D721Med (cell line): ENCODE data around the gene GOSR1.

ENCODE experiments used
- DNase-seq: peaks from one replicate; pipeline ENCODE4 v3.0.0; 2011; ENCODE audit warnings: low spot score; ENCODE audit not compliant: insufficient read length
- FAIRE-seq: peaks from 2 replicates; lab custom pipeline; 2011; peaks lifted over from hg19 to GRCh38; lab: Jason Lieb, UNC
- TF ChIP-seq, protein P1 (sequence below): IDR thresholded peaks from 2 replicates; pipeline ENCODE4 v1.5.1; 2012; ENCODE audit warnings: mild to moderate bottlenecking, control low read depth; ENCODE audit not compliant: insufficient read depth; ENCODE audit errors: missing control alignments

GOSR1 gene

DNA sequence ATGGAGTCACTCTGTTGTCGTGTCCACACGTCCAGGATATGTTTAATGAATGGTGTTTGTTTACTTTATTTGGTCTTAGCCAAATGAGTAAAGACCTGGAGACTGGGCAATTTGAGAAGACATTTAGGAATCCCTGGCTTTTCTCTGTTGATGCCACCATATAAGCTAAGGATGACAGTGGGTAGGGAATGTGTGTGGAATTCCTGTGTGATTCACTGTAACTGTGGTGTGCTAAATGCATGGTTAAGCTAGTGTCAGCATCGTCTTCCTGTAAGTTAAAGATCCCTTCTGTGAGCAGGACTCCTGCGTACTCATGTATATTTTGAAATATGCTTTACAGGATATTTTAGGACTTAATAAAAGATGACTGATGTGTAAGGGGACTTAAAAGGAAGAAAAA, 26.4 kb downstream of the GOSR1 start:
- TF ChIP-seq, protein P1, sequence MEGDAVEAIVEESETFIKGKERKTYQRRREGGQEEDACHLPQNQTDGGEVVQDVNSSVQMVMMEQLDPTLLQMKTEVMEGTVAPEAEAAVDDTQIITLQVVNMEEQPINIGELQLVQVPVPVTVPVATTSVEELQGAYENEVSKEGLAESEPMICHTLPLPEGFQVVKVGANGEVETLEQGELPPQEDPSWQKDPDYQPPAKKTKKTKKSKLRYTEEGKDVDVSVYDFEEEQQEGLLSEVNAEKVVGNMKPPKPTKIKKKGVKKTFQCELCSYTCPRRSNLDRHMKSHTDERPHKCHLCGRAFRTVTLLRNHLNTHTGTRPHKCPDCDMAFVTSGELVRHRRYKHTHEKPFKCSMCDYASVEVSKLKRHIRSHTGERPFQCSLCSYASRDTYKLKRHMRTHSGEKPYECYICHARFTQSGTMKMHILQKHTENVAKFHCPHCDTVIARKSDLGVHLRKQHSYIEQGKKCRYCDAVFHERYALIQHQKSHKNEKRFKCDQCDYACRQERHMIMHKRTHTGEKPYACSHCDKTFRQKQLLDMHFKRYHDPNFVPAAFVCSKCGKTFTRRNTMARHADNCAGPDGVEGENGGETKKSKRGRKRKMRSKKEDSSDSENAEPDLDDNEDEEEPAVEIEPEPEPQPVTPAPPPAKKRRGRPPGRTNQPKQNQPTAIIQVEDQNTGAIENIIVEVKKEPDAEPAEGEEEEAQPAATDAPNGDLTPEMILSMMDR = no peak
- FAIRE-seq = no peak
- DNase-seq = no peak

DNA sequence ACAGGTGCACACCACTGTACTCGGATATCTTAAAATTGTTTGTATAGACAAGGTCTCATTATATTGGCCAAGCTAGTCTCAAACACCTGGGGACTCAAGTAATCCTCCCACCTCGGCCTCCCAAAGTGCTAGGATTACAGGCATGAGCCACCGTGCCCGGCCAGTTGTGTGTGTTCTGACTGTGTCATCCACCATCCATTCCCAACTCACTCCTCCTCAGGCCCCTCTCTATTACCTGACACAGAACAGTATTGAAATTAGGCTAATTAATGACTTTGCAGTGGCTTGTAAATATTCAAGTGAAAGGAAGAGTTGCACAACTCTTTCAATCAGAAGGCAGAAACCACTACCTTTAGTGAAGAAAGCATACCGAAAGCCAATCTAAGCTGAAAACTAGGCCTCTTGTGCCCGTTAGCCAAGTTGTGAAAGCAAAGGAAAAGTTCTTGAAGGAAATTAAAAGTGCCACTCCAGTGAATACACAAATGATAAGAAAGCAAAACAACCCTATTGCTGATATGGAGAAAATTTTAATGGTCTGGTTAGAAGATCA, 28.7 kb downstream of the GOSR1 start:
- DNase-seq (no peak), FAIRE-seq (no peak)
- TF ChIP-seq, protein P1 = no peak

GRCh38 chr17:30506481-30506880, 29.3 kb downstream of the GOSR1 start:
- FAIRE-seq (no peak), DNase-seq (no peak)
- TF ChIP-seq, protein P1 = no peak

DNA sequence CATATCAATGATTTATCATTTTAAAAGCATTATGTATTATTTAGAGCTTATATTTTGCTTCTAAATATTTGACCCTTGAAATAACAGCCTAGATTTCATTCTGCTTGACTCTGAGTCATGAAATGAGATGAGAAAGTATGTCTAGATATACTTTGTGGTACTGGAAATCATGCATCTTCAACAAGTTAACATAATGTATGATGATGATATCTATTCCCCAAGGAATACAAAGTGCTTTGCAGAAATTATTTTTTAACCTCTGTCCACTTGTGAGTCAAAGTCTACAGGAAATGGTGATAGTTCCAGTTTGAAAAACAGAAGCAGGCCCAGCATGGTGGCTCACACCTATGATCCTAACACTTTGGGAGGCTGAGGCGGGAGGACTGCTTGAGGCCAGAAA, 36.1 kb downstream of the GOSR1 start:
- no peak for FAIRE-seq
- no peak for DNase-seq
- TF ChIP-seq, protein P1 = no peak

DNA sequence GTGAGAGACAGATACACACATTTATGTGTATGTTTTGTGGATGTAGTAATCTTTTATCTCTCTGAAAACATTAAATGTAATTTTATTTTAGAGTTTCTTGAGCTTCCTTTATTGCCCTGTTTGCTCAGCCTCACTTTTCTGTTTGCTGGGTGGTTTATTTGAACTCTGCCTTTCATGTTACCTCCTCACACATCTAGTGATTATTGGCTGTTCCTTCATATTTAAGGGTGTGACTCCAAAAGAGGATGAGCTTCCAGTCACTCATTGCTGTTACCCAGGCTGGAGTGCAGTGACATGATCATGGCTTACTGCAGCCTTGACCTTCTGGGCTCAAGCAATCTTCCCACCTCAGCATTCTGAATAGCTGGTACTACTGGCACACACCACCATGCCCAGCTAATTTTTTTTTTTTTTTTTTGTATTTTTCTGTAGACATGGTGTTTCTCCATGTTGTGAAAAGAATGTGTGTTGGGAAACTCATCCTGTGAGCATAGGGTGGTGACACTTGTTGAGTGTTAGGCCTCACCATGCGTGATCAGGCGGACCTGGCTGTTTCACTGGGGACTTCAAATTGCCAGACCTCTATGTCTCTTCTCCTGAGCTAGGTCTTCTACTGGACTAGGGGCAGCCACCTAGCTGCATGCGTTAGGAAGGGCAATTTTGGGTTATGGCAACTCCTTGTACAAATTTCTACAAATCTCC, 37.8 kb downstream of the GOSR1 start:
- FAIRE-seq (no peak), DNase-seq (no peak)
- TF ChIP-seq, protein P1 = no peak

DNA sequence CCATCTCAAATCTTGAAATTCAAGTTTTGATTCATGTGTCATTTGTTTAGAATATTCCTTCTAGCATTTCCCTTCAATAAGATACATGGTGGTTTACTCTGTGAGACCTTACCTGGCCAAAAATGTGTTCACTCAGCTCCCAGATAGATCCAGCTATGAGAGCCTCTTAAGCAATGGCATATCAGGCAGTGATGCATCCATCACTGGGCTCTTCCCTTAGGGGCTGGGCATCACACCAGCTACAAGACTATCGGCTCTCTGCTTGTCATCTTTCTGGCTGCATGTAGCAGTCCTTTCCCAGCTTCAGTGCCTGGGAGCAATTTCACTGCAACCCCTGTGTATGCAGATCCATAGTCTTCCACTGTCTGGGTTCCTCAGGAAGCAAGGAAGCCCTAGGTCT, 40.6 kb downstream of the GOSR1 start:
- TF ChIP-seq, protein P1 = no peak
- DNase-seq (no peak), FAIRE-seq (no peak)

- TF ChIP-seq, protein P1 = no peak
- DNase-seq = no peak
- FAIRE-seq = no peak
Observed at GRCh38 chr17:30519166-30519565, 42.0 kb downstream of the GOSR1 start.
